Neural cell (in vitro differentiated cells): ENCODE results near the gene LRRC56. TPM values are rescaled to one million over a fixed set of nuclear protein-coding genes. Genes with fewer than 3 reads are reported as not detected.

Experiments
- H2AFZ ChIP-seq: fragments of 200-600, 300-800 bp; sonication (generic), shearing (Covaris generic); 2 replicates; pipeline ENCODE4 v1.6.0; 2014; ENCODE audit warnings: low read depth, mild to moderate bottlenecking, antibody characterized with exemption, low read length, moderate library complexity
- H3F3A ChIP-seq: fragments of 200-600 bp; shearing (Covaris generic); 2 replicates; pipeline ENCODE4 v1.6.1; 2016; ENCODE audit warnings: mild to moderate bottlenecking, moderate library complexity, mixed read lengths, antibody characterized with exemption, low read length; ENCODE audit not compliant: insufficient read depth, poor library complexity, severe bottlenecking
- H3K27ac ChIP-seq: fragments of 200-600, 300-800 bp; sonication (generic), shearing (Covaris generic); 2 replicates; pipeline ENCODE4 v1.5.1; 2014; ENCODE audit warnings: mild to moderate bottlenecking, low read length, moderate library complexity
- H3K27me3 ChIP-seq: fragments of 300-800, 200-600 bp; sonication (generic), shearing (Covaris generic); 2 replicates; pipeline ENCODE4 v1.6.0; 2014; ENCODE audit warnings: mild to moderate bottlenecking, low read depth, low read length, moderate library complexity; ENCODE audit not compliant: insufficient read depth
- H3K36me3 ChIP-seq: fragments of 300-800, 200-600 bp; sonication (generic), shearing (Covaris generic); 2 replicates; pipeline ENCODE4 v1.5.1; 2014; ENCODE audit warnings: mild to moderate bottlenecking, antibody characterized with exemption, low read length, moderate library complexity; ENCODE audit not compliant: insufficient read depth
- H3K4me2 ChIP-seq: fragments of 300-800, 200-600 bp; sonication (generic), shearing (Covaris generic); 2 replicates; pipeline ENCODE4 v1.6.0; 2014; ENCODE audit warnings: mild to moderate bottlenecking, low read length
- H3K4me3 ChIP-seq: fragments of 300-800, 200-600 bp; sonication (generic), shearing (Covaris generic); 2 replicates; pipeline ENCODE4 v1.5.1; 2014; ENCODE audit warnings: mild to moderate bottlenecking, low read length, moderate library complexity
- H3K79me2 ChIP-seq: fragments of 200-600 bp; shearing (Covaris generic); replicated peaks from 2 replicates; pipeline ENCODE4 v1.6.0; 2014; ENCODE audit warnings: mild to moderate bottlenecking, low read length, moderate library complexity; ENCODE audit not compliant: insufficient read depth
- H3K9ac ChIP-seq: fragments of 300-800, 200-600 bp; sonication (generic), shearing (Covaris generic); 2 replicates; pipeline ENCODE4 v1.6.1; 2016; ENCODE audit warnings: mild to moderate bottlenecking, low read length, mixed read lengths
- H3K9me2 ChIP-seq: fragments of 200-600 bp; shearing (Covaris generic); 2 replicates; pipeline ENCODE4 v1.6.1; 2016; ENCODE audit warnings: mild to moderate bottlenecking, low read length, mixed read lengths; ENCODE audit not compliant: insufficient read depth
- H3K9me3 ChIP-seq: fragments of 200-600, 300-800 bp; sonication (generic), shearing (Covaris generic); 2 replicates; pipeline ENCODE4 v1.6.1; 2016; ENCODE audit warnings: mild to moderate bottlenecking, mixed run types, low read length, moderate library complexity, mixed read lengths
- H4K20me1 ChIP-seq: fragments of 200-600 bp; shearing (Covaris generic); 2 replicates; pipeline ENCODE4 v1.6.1; 2016; ENCODE audit warnings: mild to moderate bottlenecking, mixed run types; ENCODE audit not compliant: insufficient read depth
- EP300 ChIP-seq: fragments of 450-650 bp; conservative IDR thresholded peaks from 2 replicates; pipeline ENCODE4 v1.6.1; 2014; ENCODE audit warnings: antibody characterized with exemption, mild to moderate bottlenecking, moderate library complexity; ENCODE audit not compliant: poor library complexity, severe bottlenecking
- EZH2 ChIP-seq: fragments of 200-600, 300-800 bp; shearing (Covaris generic), sonication (generic); IDR thresholded peaks from 2 replicates; pipeline ENCODE4 v1.6.1; 2014; ENCODE audit warnings: antibody characterized with exemption, low read length, borderline replicate concordance, mild to moderate bottlenecking; ENCODE audit not compliant: insufficient read depth, poor library complexity, severe bottlenecking
- MXI1 ChIP-seq: fragments of 450-650 bp; conservative IDR thresholded peaks from 2 replicates; pipeline ENCODE4 v1.6.1; 2014; ENCODE audit warnings: antibody characterized with exemption, mild to moderate bottlenecking; ENCODE audit not compliant: poor library complexity, severe bottlenecking
- POLR2AphosphoS5 ChIP-seq: IDR thresholded peaks from 2 replicates; pipeline ENCODE4 v1.6.1; 2012
- RAD21 ChIP-seq: fragments of 450-650 bp; conservative IDR thresholded peaks from 2 replicates; pipeline ENCODE4 v1.6.1; 2014; ENCODE audit warnings: antibody characterized with exemption, mild to moderate bottlenecking, moderate library complexity
- SMC3 ChIP-seq: fragments of 450-650 bp; conservative IDR thresholded peaks from 2 replicates; pipeline ENCODE4 v1.6.1; 2014; ENCODE audit warnings: antibody characterized with exemption, mild to moderate bottlenecking, moderate library complexity; ENCODE audit not compliant: poor library complexity
- TAF1 ChIP-seq: IDR thresholded peaks from 2 replicates; pipeline ENCODE4 v1.6.1; 2012; ENCODE audit warnings: low read depth
- polyA plus RNA-seq: library from polyadenylated mRNA; depleted of rRNA; stranded (reverse); fragments of >200 nt; gene quantifications from 2 replicates; pipeline ENCODE4 v1.2.3, GENCODE V29; 2014
- TF ChIP-seq, protein P1 (sequence below): fragments of 450-650 bp; IDR thresholded peaks from 2 replicates; pipeline ENCODE4 v1.5.1; 2014; ENCODE audit warnings: antibody characterized with exemption, mild to moderate bottlenecking, moderate library complexity; ENCODE audit not compliant: poor library complexity, severe bottlenecking
- TF ChIP-seq, protein P2 (sequence below): IDR thresholded peaks from 2 replicates; pipeline ENCODE4 v1.6.1; 2012; ENCODE audit warnings: borderline replicate concordance

Gene LRRC56
- polyA plus RNA-seq, 1 donor from 2014 or later, result 0.76 TPM

DNA sequence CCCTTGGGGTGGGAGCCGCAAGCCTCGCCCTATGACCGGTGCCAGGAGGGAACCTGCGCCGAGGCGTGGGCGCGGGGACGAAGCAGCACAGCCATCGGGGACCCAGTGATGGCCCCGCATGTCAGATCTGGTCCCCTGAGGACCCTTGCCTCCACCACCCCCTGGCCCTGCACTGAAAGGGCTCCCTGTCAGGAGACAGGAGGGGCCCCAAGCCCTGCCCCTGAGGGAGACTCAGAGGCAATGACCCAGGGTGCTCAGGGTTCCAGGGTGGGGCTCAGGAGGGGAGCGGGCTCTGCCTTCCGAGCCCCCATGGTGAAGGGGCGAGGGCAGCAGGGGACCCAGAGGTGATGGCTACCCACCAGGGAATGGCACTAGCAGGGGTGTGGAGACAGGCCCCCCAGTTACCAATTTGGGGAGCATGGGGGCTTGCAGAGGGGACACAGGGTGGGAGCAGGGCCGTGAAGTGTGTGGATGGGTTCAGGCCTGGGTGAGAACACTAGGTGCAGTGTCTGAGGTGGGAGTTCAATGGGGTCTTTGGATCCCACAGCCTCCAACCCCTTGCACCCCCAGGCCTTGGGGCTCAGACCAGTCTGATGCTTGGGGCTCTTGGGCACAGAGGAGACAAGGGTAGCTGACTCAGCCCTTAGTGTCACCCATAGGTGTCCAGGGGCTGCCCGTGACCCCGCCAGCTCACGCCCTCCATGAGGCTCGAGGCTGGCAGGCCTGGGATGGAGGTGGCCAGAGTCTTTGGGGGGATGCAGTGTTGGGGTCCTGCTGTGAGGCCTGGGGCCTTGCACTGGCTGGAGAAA is 499 bp downstream of the LRRC56 start:
- peak overlapping the region; percentile 55 for H3K4me3 ChIP-seq
- H4K20me1 ChIP-seq, result no peaks in the 10 kb centered on the region
- no peaks in the 10 kb centered on the region for H3F3A ChIP-seq
- peak overlapping the region; percentile 29 for H3K9ac ChIP-seq
- no peaks in the 10 kb centered on the region for H3K9me3 ChIP-seq
- H3K9me2 ChIP-seq, result no peaks in the 10 kb centered on the region
- H3K79me2 ChIP-seq, result peaks cover 8% of the 10 kb centered on the region
- TF ChIP-seq, protein P1, sequence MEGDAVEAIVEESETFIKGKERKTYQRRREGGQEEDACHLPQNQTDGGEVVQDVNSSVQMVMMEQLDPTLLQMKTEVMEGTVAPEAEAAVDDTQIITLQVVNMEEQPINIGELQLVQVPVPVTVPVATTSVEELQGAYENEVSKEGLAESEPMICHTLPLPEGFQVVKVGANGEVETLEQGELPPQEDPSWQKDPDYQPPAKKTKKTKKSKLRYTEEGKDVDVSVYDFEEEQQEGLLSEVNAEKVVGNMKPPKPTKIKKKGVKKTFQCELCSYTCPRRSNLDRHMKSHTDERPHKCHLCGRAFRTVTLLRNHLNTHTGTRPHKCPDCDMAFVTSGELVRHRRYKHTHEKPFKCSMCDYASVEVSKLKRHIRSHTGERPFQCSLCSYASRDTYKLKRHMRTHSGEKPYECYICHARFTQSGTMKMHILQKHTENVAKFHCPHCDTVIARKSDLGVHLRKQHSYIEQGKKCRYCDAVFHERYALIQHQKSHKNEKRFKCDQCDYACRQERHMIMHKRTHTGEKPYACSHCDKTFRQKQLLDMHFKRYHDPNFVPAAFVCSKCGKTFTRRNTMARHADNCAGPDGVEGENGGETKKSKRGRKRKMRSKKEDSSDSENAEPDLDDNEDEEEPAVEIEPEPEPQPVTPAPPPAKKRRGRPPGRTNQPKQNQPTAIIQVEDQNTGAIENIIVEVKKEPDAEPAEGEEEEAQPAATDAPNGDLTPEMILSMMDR, result no peak
- no peak for TF ChIP-seq SMC3
- TF ChIP-seq MXI1, result no peak
- TF ChIP-seq EP300, result no peak
- TF ChIP-seq, protein P2, sequence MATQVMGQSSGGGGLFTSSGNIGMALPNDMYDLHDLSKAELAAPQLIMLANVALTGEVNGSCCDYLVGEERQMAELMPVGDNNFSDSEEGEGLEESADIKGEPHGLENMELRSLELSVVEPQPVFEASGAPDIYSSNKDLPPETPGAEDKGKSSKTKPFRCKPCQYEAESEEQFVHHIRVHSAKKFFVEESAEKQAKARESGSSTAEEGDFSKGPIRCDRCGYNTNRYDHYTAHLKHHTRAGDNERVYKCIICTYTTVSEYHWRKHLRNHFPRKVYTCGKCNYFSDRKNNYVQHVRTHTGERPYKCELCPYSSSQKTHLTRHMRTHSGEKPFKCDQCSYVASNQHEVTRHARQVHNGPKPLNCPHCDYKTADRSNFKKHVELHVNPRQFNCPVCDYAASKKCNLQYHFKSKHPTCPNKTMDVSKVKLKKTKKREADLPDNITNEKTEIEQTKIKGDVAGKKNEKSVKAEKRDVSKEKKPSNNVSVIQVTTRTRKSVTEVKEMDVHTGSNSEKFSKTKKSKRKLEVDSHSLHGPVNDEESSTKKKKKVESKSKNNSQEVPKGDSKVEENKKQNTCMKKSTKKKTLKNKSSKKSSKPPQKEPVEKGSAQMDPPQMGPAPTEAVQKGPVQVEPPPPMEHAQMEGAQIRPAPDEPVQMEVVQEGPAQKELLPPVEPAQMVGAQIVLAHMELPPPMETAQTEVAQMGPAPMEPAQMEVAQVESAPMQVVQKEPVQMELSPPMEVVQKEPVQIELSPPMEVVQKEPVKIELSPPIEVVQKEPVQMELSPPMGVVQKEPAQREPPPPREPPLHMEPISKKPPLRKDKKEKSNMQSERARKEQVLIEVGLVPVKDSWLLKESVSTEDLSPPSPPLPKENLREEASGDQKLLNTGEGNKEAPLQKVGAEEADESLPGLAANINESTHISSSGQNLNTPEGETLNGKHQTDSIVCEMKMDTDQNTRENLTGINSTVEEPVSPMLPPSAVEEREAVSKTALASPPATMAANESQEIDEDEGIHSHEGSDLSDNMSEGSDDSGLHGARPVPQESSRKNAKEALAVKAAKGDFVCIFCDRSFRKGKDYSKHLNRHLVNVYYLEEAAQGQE, result no peak
- no peak for TF ChIP-seq TAF1
- TF ChIP-seq EZH2, result no peak
- TF ChIP-seq POLR2AphosphoS5, result no peak
- no peak for TF ChIP-seq RAD21
- H3K4me2 ChIP-seq, result no peak overlapping the region
- no peaks in the 10 kb centered on the region for H3K36me3 ChIP-seq
- H2AFZ ChIP-seq, result no peak overlapping the region
- H3K27me3 ChIP-seq, result no peaks in the 10 kb centered on the region
- no peak overlapping the region for H3K27ac ChIP-seq

DNA sequence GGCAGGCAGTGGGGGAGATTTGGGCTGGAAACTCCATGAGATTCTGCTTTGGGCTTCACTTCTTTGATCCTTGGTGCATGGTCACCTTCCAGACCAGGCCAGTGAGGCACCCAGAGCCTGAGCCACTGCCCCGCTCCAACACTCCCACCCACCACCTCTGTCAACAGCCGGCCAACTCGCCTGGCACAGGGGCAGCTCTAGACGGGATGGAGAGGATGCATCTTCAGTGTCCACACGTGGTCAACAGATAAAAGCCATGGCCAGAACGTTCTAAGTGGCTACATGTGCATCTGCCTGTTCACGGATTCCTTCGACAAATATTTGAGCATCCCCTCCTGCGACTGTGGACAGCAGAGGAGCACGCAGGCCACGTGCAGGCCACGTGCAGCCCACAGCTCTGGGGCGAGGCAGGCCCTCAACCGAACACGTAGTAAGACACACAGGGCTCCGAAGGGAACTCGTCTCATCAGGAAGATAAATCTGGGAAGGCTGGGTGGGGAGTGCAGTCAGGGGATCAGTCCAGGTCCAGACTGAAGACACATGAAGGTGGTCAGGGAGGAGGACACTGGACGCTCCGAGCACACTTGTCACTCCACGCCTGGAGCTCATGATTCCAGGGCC is 1.2 kb downstream of the LRRC56 start:
- Histone ChIP-seq H2AFZ (no peak overlapping the region), H3K27me3 (no peaks in the 10 kb centered on the region), H3K9me3 (no peaks in the 10 kb centered on the region), H3K4me3 (no peak overlapping the region), H3K9me2 (no peaks in the 10 kb centered on the region), H3K4me2 (no peak overlapping the region), H4K20me1 (no peaks in the 10 kb centered on the region), H3F3A (no peaks in the 10 kb centered on the region), H3K27ac (no peak overlapping the region), H3K79me2 (peaks cover 8% of the 10 kb centered on the region), H3K9ac (no peak overlapping the region), H3K36me3 (no peaks in the 10 kb centered on the region)
- TF ChIP-seq SMC3 (no peak), POLR2AphosphoS5 (no peak), MXI1 (no peak), TAF1 (no peak), RAD21 (no peak), EZH2 (no peak), EP300 (no peak)
- TF ChIP-seq, protein P2, result no peak
- TF ChIP-seq, protein P1, result no peak
